ENCODE data around the gene ZNF468. TPM values are rescaled to one million over a fixed set of nuclear protein-coding genes. Genes with fewer than 3 reads are reported as not detected.
"Not testable (repeated sequence)": the region's sequence is repeated elsewhere in the genome, so short reads cannot be mapped to it uniquely, and the experiment has no call there.

The ZNF468 gene
- total and polyA plus RNA-seq, 9 donors, result 13.8 to 21.9 (median 17.0) TPM

- DNase-seq; H3K27me3 ChIP-seq (ENCODE audit: control insufficient read depth, insufficient read depth, low read length); H3K4me3 ChIP-seq (ENCODE audit: low read length); H3K9me3 ChIP-seq (replicated peaks; ENCODE audit: control insufficient read depth, low read depth, low read length); H3K4me1 ChIP-seq (ENCODE audit: control insufficient read depth, insufficient read depth, low read length); H3K27ac ChIP-seq (ENCODE audit: low read length); H3K36me3 ChIP-seq (ENCODE audit: control insufficient read depth, insufficient read depth, low read length): not testable (repeated sequence)
- 67% methylated on average over 3 of the region's 5 CpGs for WGBS (ENCODE audit: insufficient coverage)
These were observed 23.9 kb downstream of the ZNF468 start for GRCh38 chr19:52833541-52833940.

GRCh38 chr19:52829866-52830265, 27.6 kb downstream of the ZNF468 start:
- not testable (repeated sequence) for H3K9me3 ChIP-seq (replicated peaks; ENCODE audit: control insufficient read depth, low read depth, low read length); H3K27me3 ChIP-seq (ENCODE audit: control insufficient read depth, insufficient read depth, low read length); DNase-seq; H3K27ac ChIP-seq (ENCODE audit: low read length); H3K36me3 ChIP-seq (ENCODE audit: control insufficient read depth, insufficient read depth, low read length); H3K4me3 ChIP-seq (ENCODE audit: low read length); H3K4me1 ChIP-seq (ENCODE audit: control insufficient read depth, insufficient read depth, low read length)
- 90% methylated on average over 2 of the region's 7 CpGs for WGBS (ENCODE audit: insufficient coverage)

- Histone ChIP-seq H3K4me3 (ENCODE audit: low read length) (no peak overlapping the region), H3K4me1 (ENCODE audit: control insufficient read depth, insufficient read depth, low read length) (no peaks in the 10 kb centered on the region), H3K27me3 (ENCODE audit: control insufficient read depth, insufficient read depth, low read length) (peaks cover 2% of the 10 kb centered on the region), H3K9me3 (replicated peaks; ENCODE audit: control insufficient read depth, low read depth, low read length) (no peaks in the 10 kb centered on the region), H3K36me3 (ENCODE audit: control insufficient read depth, insufficient read depth, low read length) (no peaks in the 10 kb centered on the region), H3K27ac (ENCODE audit: low read length) (no peak overlapping the region)
- no peak for DNase-seq
- 96% methylated on average over 3 of the region's 5 CpGs for WGBS (ENCODE audit: insufficient coverage)
These were observed 31.7 kb downstream of the ZNF468 start for GRCh38 chr19:52825765-52826164.

DNA sequence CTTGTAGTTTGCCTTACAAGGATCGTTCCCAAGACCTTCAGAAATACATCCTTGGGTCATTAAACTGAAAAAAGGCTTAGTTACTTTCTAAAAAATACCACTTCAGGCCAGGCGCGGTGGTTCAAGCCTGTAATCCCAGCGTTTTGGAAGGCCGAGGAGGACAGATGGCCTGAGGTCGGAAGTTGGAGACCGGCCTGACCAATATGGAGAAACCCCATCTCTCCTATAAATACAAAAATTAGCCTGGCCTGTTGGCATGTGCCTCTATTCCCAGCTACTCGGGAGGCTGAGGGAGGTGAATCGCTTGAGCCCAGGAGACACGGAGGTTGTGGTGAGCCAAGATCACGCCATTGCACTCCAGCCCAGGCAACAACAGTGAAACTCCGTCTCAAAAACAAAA, 33.7 kb downstream of the ZNF468 start:
- Histone ChIP-seq H3K9me3 (replicated peaks; ENCODE audit: control insufficient read depth, low read depth, low read length) (no peaks in the 10 kb centered on the region), H3K4me1 (ENCODE audit: control insufficient read depth, insufficient read depth, low read length) (no peaks in the 10 kb centered on the region), H3K27ac (ENCODE audit: low read length) (no peak overlapping the region), H3K4me3 (ENCODE audit: low read length) (no peak overlapping the region), H3K27me3 (ENCODE audit: control insufficient read depth, insufficient read depth, low read length) (peaks cover 2% of the 10 kb centered on the region), H3K36me3 (ENCODE audit: control insufficient read depth, insufficient read depth, low read length) (no peaks in the 10 kb centered on the region)
- no peak for DNase-seq
- WGBS (ENCODE audit: insufficient coverage), result 100% methylated on average over 1 of the region's 12 CpGs

- 0% methylated on average over 7 of the region's 44 CpGs for WGBS (ENCODE audit: insufficient coverage)
- peak; percentile 66 for DNase-seq
- not testable (repeated sequence) for H3K9me3 ChIP-seq (replicated peaks; ENCODE audit: control insufficient read depth, low read depth, low read length); H3K36me3 ChIP-seq (ENCODE audit: control insufficient read depth, insufficient read depth, low read length); H3K27me3 ChIP-seq (ENCODE audit: control insufficient read depth, insufficient read depth, low read length); H3K4me1 ChIP-seq (ENCODE audit: control insufficient read depth, insufficient read depth, low read length)
- H3K4me3 ChIP-seq (ENCODE audit: low read length), result peak within 1 kb of the TSS; percentile 65
- peak within 1 kb of the TSS; percentile 62 for H3K27ac ChIP-seq (ENCODE audit: low read length)
These were observed 36.0 kb downstream of the ZNF468 start, which contains the start of gene ZNF28 for GRCh38 chr19:52821204-52821960. TSS of gene ZNF28 (minus strand) at chr19:52821633. CDS start at chr19:52817958, 3,675 bp downstream.

GRCh38 chr19:52820472-52821203, 36.8 kb downstream of the ZNF468 start:
- not testable (repeated sequence) for H3K9me3 ChIP-seq (replicated peaks; ENCODE audit: control insufficient read depth, low read depth, low read length); H3K4me1 ChIP-seq (ENCODE audit: control insufficient read depth, insufficient read depth, low read length); H3K36me3 ChIP-seq (ENCODE audit: control insufficient read depth, insufficient read depth, low read length); H3K27me3 ChIP-seq (ENCODE audit: control insufficient read depth, insufficient read depth, low read length)
- peak; percentile 35 for DNase-seq
- H3K4me3 ChIP-seq (ENCODE audit: low read length), result peak overlapping the region; percentile 65
- H3K27ac ChIP-seq (ENCODE audit: low read length), result peak overlapping the region; percentile 62
- WGBS (ENCODE audit: insufficient coverage), result 1% methylated on average over 9 of the region's 19 CpGs

DNA sequence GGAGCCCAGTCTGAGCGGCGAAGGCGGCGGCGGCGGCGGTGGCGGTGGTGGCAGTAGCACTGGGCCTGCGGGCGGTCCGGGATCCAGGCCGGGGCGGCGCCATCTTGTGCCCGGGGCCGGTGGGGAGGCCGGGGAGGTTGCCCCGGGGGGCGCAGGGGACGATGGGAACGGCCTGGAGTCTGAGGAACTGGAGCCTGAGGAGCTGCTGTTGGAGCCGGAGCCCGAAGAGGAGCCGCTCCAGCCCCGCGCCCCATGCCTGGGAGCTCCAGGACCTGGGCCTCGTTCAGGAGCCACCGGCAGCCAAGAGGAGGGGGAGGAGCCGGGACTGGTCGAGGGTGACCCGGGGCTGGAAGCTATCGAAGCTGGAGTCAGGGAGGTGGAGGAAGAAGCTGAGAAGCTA, 47.6 kb downstream of the ZNF468 start:
- no peak for DNase-seq
- H3K4me3 ChIP-seq (ENCODE audit: low read length), result no peak overlapping the region
- no peaks in the 10 kb centered on the region for H3K4me1 ChIP-seq (ENCODE audit: control insufficient read depth, insufficient read depth, low read length)
- no peaks in the 10 kb centered on the region for H3K27me3 ChIP-seq (ENCODE audit: control insufficient read depth, insufficient read depth, low read length)
- H3K36me3 ChIP-seq (ENCODE audit: control insufficient read depth, insufficient read depth, low read length), result peaks cover 22% of the 10 kb centered on the region
- no peaks in the 10 kb centered on the region for H3K9me3 ChIP-seq (replicated peaks; ENCODE audit: control insufficient read depth, low read depth, low read length)
- no peak overlapping the region for H3K27ac ChIP-seq (ENCODE audit: low read length)
- 93% methylated on average over 32 of the region's 32 CpGs for WGBS (ENCODE audit: insufficient coverage)

DNA sequence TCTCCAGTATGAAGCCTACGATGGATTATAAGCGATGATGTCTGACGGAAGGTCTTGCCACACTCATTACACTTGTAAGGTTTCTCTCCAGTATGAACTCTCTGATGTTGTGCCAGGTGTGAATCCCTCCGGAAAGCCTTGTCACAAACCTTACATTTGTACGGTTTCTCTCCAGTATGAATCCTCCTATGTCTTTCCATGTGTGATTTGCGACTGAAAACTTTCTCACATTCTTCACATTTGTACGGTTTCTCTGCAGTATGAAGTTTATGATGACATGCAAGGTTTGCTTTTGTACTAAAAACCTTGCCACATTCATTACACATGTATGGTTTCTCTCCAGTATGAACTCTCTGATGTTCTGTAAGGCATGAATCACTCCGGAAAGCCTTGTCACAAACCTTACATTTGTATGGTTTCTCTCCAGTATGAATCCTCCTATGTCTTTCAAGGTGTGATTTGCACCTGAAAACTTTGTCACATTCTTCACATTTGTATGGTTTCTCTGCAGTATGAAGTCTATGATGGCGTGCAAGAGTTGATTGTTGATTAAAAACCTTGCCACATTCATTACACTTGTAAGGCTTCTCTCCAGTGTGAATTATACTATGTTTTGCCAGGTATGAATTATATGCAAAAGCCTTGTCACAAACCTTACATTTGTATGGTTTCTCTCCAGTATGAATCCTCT, 57.3 kb downstream of the ZNF468 start:
- not testable (repeated sequence) for DNase-seq; H3K4me1 ChIP-seq (ENCODE audit: control insufficient read depth, insufficient read depth, low read length); H3K4me3 ChIP-seq (ENCODE audit: low read length); H3K27ac ChIP-seq (ENCODE audit: low read length); H3K27me3 ChIP-seq (ENCODE audit: control insufficient read depth, insufficient read depth, low read length)
- 100% methylated on average over 2 of the region's 9 CpGs for WGBS (ENCODE audit: insufficient coverage)
- peaks cover 61% of the 10 kb centered on the region for H3K9me3 ChIP-seq (replicated peaks; ENCODE audit: control insufficient read depth, low read depth, low read length)
- H3K36me3 ChIP-seq (ENCODE audit: control insufficient read depth, insufficient read depth, low read length), result peaks cover 32% of the 10 kb centered on the region

GRCh38 chr19:52789440-52789839, 68.0 kb downstream of the ZNF468 start:
- Histone ChIP-seq H3K36me3 (ENCODE audit: control insufficient read depth, insufficient read depth, low read length) (no peaks in the 10 kb centered on the region), H3K9me3 (replicated peaks; ENCODE audit: control insufficient read depth, low read depth, low read length) (no peaks in the 10 kb centered on the region), H3K4me1 (ENCODE audit: control insufficient read depth, insufficient read depth, low read length) (peaks cover 9% of the 10 kb centered on the region), H3K27ac (ENCODE audit: low read length) (no peak overlapping the region), H3K27me3 (ENCODE audit: control insufficient read depth, insufficient read depth, low read length) (no peaks in the 10 kb centered on the region), H3K4me3 (ENCODE audit: low read length) (no peak overlapping the region)
- DNase-seq, result no peak
- WGBS (ENCODE audit: insufficient coverage), result 96% methylated on average over 3 of the region's 6 CpGs
